SIG-M5 (cell line): Measurements from ENCODE around the gene SEMA4A.
A peak's percentile ranks its signal among the peaks of the same experiment; 100 is the strongest.

ENCODE experiments used
- DNase-seq: peaks from one replicate; lab custom pipeline; 2025; lab: John Stamatoyannopoulos, UW

The SEMA4A gene

GRCh38 chr1:156135930-156136871, 17.2 kb upstream of the SEMA4A start:
- no peak for DNase-seq

- no peak for DNase-seq
These were observed 16.4 kb upstream of the SEMA4A start for GRCh38 chr1:156136970-156137483.

GRCh38 chr1:156138458-156138867, 14.9 kb upstream of the SEMA4A start:
- DNase-seq: no peak

GRCh38 chr1:156140879-156141707, 12.3 kb upstream of the SEMA4A start:
- DNase-seq: no peak

GRCh38 chr1:156143765-156144489, 9.5 kb upstream of the SEMA4A start:
- no peak for DNase-seq

- no peak for DNase-seq
These were observed 8.6 kb upstream of the SEMA4A start for GRCh38 chr1:156144742-156145141.

GRCh38 chr1:156145650-156146019, 7.8 kb upstream of the SEMA4A start:
- no peak for DNase-seq

GRCh38 chr1:156146020-156146768, 7.2 kb upstream of the SEMA4A start:
- peak; percentile 60 for DNase-seq

GRCh38 chr1:156146769-156147405, 6.5 kb upstream of the SEMA4A start:
- no peak for DNase-seq

GRCh38 chr1:156148216-156148615, 5.2 kb upstream of the SEMA4A start:
- DNase-seq: no peak

- DNase-seq: no peak
These were observed 3.7 kb upstream of the SEMA4A start for GRCh38 chr1:156149374-156150332.

GRCh38 chr1:156150333-156151011, 2.9 kb upstream of the SEMA4A start:
- DNase-seq: no peak

GRCh38 chr1:156151093-156151688, 2.2 kb upstream of the SEMA4A start:
- peak; percentile 47 for DNase-seq

GRCh38 chr1:156152628-156153027, 757 bp upstream of the SEMA4A start:
- no peak for DNase-seq

- peak; percentile 96 for DNase-seq
These were observed 948 bp downstream of the SEMA4A start for GRCh38 chr1:156154317-156154749.

GRCh38 chr1:156155756-156156510, 2.5 kb downstream of the SEMA4A start:
- no peak for DNase-seq

- DNase-seq: no peak
These were observed 4.1 kb downstream of the SEMA4A start for GRCh38 chr1:156157506-156157905.

GRCh38 chr1:156157966-156158365, 4.6 kb downstream of the SEMA4A start:
- DNase-seq: no peak
